Esophagus squamous epithelium (tissue), 4 donors: ENCODE results near the gene DYNC1I2.

ENCODE experiments used
- CTCF ChIP-seq, 6 experiments: fragments of 450-650 bp in 4 of 6; fragments of 200-600 bp in 2 of 6; sonication (generic) in 2 of 6; IDR thresholded peaks; one replicate each; pipeline ENCODE4 v1.5.1; 2016 to 2019; ENCODE audit warnings: antibody characterized with exemption in 6 of 6, mild to moderate bottlenecking in 4 of 6, moderate library complexity in 4 of 6
- POLR2A ChIP-seq, 4 donors: fragments of 450-650 bp; IDR thresholded peaks; one replicate each; pipeline ENCODE4 v1.6.1; 2017; ENCODE audit warnings: antibody characterized with exemption in 4 of 4, mild to moderate bottlenecking in 4 of 4, moderate library complexity in 3 of 4

GRCh38 chr2:171763602-171764001 lies 76.3 kb downstream of the DYNC1I2 start:
- TF ChIP-seq CTCF (IDR thresholded peaks at IDR 0.05) (no peak), POLR2A (IDR thresholded peaks at IDR 0.05) (no peak)
